GF-D8 (cell line): ENCODE results near the gene PPP1R1A.

ENCODE experiments used
- DNase-seq: peaks from one replicate; lab custom pipeline; 2025; lab: John Stamatoyannopoulos, UW

PPP1R1A gene

DNA sequence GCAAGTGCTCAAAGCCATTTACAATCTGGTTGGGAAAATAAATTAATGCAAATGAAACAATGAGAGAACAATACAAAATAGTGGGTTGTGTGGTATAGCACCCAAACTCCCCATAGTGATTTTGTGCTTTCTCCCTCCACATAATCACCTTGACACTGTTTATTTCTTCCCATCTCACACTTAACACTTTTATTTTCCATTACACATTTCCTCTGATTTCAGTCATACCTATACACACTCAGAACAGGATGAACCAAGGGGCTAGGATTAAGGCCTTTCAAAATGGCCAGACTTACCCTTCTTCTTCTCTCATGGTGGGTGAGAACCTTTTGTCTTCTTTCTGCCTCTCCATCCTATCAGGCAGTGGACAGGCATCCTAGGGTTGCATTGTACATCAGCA, 53.0 kb downstream of the PPP1R1A start:
- no peak for DNase-seq

DNA sequence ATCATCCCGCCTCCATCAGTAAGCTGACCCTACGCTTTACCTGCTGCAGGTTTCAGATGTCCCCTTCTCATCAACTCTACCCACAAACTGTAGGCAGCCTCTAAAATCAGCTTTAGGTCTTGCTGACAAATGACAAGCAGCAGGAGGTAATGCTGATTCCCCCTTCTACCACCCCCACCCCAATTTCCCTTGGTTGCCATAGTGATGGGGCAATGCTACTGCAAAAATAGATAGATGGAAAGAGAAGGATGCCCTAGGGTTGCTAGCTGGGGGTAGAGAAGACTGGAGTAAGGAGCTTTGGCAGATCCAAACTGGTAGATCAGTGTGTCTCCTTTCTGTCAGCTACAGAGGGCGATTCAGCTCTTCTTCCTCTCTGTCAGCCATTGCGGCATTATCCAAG, 58.9 kb downstream of the PPP1R1A start:
- DNase-seq, result no peak
